WTC11 (cell line): ENCODE measurements around the gene AP5B1. TPM values are rescaled to one million over a fixed set of nuclear protein-coding genes. Genes with fewer than 3 reads are reported as not detected.

ENCODE experiments used
- ATAC-seq: fragments of 200-7000 bp; cut with Tn5 transposase; 2 replicates; pipeline ENCODE4 v1.10.0; 2021; ENCODE audit warnings: mild to moderate bottlenecking, moderate library complexity
- CTCF ChIA-PET: fragments of 300-600 bp; sonication (Branson Sonifier 250); formaldehyde crosslinking; loops from one replicate; lab custom pipeline; 2021; ENCODE audit warnings: antibody characterized with exemption; lab: Charles Lee
- POLR2A ChIA-PET: fragments of 350-600 bp; sonication (Branson Sonifier 250); formaldehyde crosslinking; loops from one replicate; lab custom pipeline; 2021; ENCODE audit warnings: antibody characterized with exemption; lab: Charles Lee
- DNase-seq: peaks from one replicate; pipeline ENCODE4 v3.0.0; 2021; ENCODE audit warnings: low spot score
- H3K27ac Mint-ChIP-seq: 2 replicates; pipeline ENCODE4 v1.8.0; 2021; ENCODE audit warnings: mixed read lengths
- H3K27me3 Mint-ChIP-seq: 2 replicates; pipeline ENCODE4 v1.8.0; 2021; ENCODE audit warnings: low read depth, mild to moderate bottlenecking, moderate library complexity, mixed read lengths
- H3K36me3 Mint-ChIP-seq: 2 replicates; pipeline ENCODE4 v1.8.0; 2021; ENCODE audit warnings: mixed read lengths
- H3K4me1 Mint-ChIP-seq: 2 replicates; pipeline ENCODE4 v1.8.0; 2022; ENCODE audit warnings: mixed read lengths
- H3K4me3 Mint-ChIP-seq: 2 replicates; pipeline ENCODE4 v1.8.0; 2021; ENCODE audit warnings: mild to moderate bottlenecking, moderate library complexity, mixed read lengths
- H3K9me3 Mint-ChIP-seq: 2 replicates; pipeline ENCODE4 v1.8.0; 2021; ENCODE audit warnings: mixed read lengths
- ESRRA ChIP-seq: sonication (generic); formaldehyde crosslinking; IDR thresholded peaks from 2 replicates; pipeline ENCODE4 v1.8.1; 2022; ENCODE audit warnings: mild to moderate bottlenecking, missing genetic modification reagents, borderline replicate concordance
- FOXP1 ChIP-seq: sonication (generic); formaldehyde crosslinking; IDR thresholded peaks from 2 replicates; pipeline ENCODE4 v1.8.0; 2022; ENCODE audit warnings: missing genetic modification reagents, mild to moderate bottlenecking, moderate library complexity, borderline replicate concordance
- GABPB1 ChIP-seq: sonication (generic); formaldehyde crosslinking; IDR thresholded peaks from 2 replicates; pipeline ENCODE4 v1.8.1; 2023; ENCODE audit warnings: mild to moderate bottlenecking, missing genetic modification reagents
- GTF2I ChIP-seq: fragments of 250-450 bp; sonication (Bioruptor Pico); conservative IDR thresholded peaks from 2 replicates; pipeline ENCODE4 v1.4.0; 2021; ENCODE audit warnings: mild to moderate bottlenecking
- NR1H2 ChIP-seq: sonication (generic); formaldehyde crosslinking; IDR thresholded peaks from 2 replicates; pipeline ENCODE4 v1.9.0; 2021; ENCODE audit warnings: mild to moderate bottlenecking, moderate library complexity, missing genetic modification reagents
- RORB ChIP-seq: fragments of 250-450 bp; sonication (Bioruptor Pico); IDR thresholded peaks from 2 replicates; pipeline ENCODE4 v1.9.0; 2021; ENCODE audit warnings: mild to moderate bottlenecking
- SP1 ChIP-seq: sonication (generic); formaldehyde crosslinking; conservative IDR thresholded peaks from 2 replicates; pipeline ENCODE4 v1.8.1; 2022; ENCODE audit warnings: missing genetic modification reagents
- ZNF121 ChIP-seq: sonication (generic); formaldehyde crosslinking; IDR thresholded peaks from 2 replicates; pipeline ENCODE4 v1.8.0; 2023; ENCODE audit warnings: missing genetic modification reagents
- ZNF317 ChIP-seq: sonication (generic); formaldehyde crosslinking; IDR thresholded peaks from 2 replicates; pipeline ENCODE4 v1.8.1; 2023; ENCODE audit warnings: low read depth, mild to moderate bottlenecking, moderate library complexity, missing genetic modification reagents, borderline replicate concordance
- ZNF423 ChIP-seq: fragments of 250-450 bp; sonication (Bioruptor Pico); IDR thresholded peaks from 2 replicates; pipeline ENCODE4 v2.1.2; 2022; ENCODE audit warnings: mild to moderate bottlenecking, moderate library complexity
- total RNA-seq: library from RNA; stranded (reverse); gene quantifications from 3 replicates; pipeline ENCODE4 v1.2.3, GENCODE V29; 2021
- TF ChIP-seq, protein P1 (sequence below): sonication (generic); formaldehyde crosslinking; IDR thresholded peaks from 2 replicates; pipeline ENCODE4 v1.8.0; 2022; ENCODE audit warnings: mild to moderate bottlenecking, missing genetic modification reagents
- TF ChIP-seq, protein P2 (sequence below): sonication (generic); formaldehyde crosslinking; IDR thresholded peaks from 2 replicates; pipeline ENCODE4 v1.8.1; 2023; ENCODE audit warnings: mild to moderate bottlenecking, missing genetic modification reagents, moderate library complexity
- TF ChIP-seq, protein P3 (sequence below): fragments of 250-450 bp; sonication (Bioruptor Pico); IDR thresholded peaks from 2 replicates; pipeline ENCODE4 v1.9.0; 2021; ENCODE audit warnings: mild to moderate bottlenecking, borderline replicate concordance
- TF ChIP-seq, protein P4 (sequence below): fragments of 200-600 bp; IDR thresholded peaks from 2 replicates; pipeline ENCODE4 v1.8.0; 2022; ENCODE audit warnings: antibody characterized with exemption

The AP5B1 gene
- total RNA-seq, 1 experiment from 2014 or later: 17.2 TPM

DNA sequence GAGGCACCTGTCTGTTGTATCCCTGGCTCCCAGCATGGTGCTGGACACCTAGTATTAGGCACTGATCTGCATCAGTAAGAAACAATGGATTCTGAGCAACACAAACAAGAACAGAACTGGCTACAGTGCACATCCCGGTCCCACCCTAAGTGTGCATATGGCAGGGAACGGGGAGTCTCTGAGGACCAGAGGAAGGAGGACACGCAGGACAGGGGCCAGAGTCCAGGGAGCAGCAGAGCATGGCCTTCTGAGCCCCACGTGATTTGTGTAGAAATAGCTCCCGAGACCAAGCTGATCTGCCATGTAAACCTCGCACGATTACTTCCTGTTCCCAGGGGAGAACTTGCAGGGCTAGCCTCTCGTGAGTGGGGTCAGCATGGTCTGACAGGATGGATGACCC, 40.3 kb upstream of the AP5B1 start (continued):
- TF ChIP-seq RORB (CRISPR knock-in tag): no peak
- TF ChIP-seq, all 79 proteins: peak for 0

DNA sequence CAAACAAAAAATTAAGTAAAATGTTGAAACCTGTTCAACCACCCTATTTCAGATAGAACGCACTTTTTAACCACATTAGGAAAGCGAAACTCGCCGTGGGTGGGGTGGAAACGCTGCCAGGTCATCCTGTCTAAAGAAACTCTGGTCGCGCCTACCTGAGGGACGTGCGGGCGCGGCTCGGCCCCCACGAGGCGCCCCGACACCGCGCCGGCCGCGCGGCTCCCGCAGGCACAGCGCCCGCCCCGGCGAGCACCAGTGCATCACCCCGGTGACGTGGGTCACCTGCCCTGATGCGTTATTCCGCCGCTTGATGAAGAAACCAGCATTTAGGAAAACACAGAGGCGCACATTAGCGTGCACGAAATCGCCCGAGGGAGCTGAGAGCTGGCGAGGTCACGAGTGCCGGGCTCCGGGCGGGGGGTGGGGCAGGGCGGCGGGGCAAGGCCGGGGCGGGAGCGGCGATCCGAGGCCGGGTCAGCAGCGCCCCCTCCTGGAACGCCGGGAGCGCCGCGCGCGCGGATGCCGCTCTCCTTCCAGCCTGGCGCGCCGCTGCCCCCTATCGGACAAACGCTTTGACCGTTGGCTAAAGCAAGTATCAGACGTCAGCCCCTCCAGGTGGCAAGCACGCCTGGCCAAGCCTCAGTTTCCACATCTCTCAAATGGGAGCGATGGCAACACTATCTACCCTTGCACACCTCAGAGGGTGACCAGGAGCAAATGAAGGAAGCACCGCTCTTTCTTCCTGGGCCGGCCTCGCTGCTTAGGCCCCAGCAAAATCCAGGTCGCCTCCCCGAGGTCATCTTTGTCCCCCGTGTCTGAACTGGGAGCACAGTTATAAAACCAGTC, 37.3 kb upstream of the AP5B1 start:
- ChIA-PET POLR2A (interaction anchor here (0.7 kb wide), 1 partner anchor 54 kb away, joined by 4 read pairs; no protein-coding TSS in a partner anchor), CTCF (interaction anchor here (0.6 to 6.2 kb wide), 20 partner anchors 15 to 234 kb away, joined by 3 to 159 read pairs (median 6); partner anchors contain the start of genes AP5B1, FIBP, KAT5 and MUS81)
- H3K36me3 Mint-ChIP-seq: no peaks in the 10 kb centered on the region
- DNase-seq (peak; percentile 96), ATAC-seq (peak; percentile 87)
- H3K4me1 Mint-ChIP-seq: 0 out of 2 replicates have a peak, but pooled peaks cover 5% of the 10 kb centered on the region
- no peak for TF ChIP-seq ESRRA (CRISPR knock-in tag)
- TF ChIP-seq, protein P1, sequence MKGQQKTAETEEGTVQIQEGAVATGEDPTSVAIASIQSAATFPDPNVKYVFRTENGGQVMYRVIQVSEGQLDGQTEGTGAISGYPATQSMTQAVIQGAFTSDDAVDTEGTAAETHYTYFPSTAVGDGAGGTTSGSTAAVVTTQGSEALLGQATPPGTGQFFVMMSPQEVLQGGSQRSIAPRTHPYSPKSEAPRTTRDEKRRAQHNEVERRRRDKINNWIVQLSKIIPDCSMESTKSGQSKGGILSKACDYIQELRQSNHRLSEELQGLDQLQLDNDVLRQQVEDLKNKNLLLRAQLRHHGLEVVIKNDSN (CRISPR knock-in tag): peak; percentile 16; the same call in 1 of the 2 replicates
- peak; percentile 19; the same call in 1 of the 2 replicates for TF ChIP-seq SP1 (CRISPR knock-in tag)
- TF ChIP-seq, protein P2, sequence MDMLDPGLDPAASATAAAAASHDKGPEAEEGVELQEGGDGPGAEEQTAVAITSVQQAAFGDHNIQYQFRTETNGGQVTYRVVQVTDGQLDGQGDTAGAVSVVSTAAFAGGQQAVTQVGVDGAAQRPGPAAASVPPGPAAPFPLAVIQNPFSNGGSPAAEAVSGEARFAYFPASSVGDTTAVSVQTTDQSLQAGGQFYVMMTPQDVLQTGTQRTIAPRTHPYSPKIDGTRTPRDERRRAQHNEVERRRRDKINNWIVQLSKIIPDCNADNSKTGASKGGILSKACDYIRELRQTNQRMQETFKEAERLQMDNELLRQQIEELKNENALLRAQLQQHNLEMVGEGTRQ: peak; percentile 71
- peak; percentile 68; the same call in 1 of the 2 replicates for TF ChIP-seq ZNF121
- TF ChIP-seq FOXP1 (CRISPR knock-in tag): 0 out of 2 replicates have a peak, but pooled peaks have one; percentile 10
- peak; percentile 97 for TF ChIP-seq GTF2I
- TF ChIP-seq GABPB1 (CRISPR knock-in tag): peak; percentile 38; the same call in 1 of the 2 replicates
- TF ChIP-seq, protein P3, sequence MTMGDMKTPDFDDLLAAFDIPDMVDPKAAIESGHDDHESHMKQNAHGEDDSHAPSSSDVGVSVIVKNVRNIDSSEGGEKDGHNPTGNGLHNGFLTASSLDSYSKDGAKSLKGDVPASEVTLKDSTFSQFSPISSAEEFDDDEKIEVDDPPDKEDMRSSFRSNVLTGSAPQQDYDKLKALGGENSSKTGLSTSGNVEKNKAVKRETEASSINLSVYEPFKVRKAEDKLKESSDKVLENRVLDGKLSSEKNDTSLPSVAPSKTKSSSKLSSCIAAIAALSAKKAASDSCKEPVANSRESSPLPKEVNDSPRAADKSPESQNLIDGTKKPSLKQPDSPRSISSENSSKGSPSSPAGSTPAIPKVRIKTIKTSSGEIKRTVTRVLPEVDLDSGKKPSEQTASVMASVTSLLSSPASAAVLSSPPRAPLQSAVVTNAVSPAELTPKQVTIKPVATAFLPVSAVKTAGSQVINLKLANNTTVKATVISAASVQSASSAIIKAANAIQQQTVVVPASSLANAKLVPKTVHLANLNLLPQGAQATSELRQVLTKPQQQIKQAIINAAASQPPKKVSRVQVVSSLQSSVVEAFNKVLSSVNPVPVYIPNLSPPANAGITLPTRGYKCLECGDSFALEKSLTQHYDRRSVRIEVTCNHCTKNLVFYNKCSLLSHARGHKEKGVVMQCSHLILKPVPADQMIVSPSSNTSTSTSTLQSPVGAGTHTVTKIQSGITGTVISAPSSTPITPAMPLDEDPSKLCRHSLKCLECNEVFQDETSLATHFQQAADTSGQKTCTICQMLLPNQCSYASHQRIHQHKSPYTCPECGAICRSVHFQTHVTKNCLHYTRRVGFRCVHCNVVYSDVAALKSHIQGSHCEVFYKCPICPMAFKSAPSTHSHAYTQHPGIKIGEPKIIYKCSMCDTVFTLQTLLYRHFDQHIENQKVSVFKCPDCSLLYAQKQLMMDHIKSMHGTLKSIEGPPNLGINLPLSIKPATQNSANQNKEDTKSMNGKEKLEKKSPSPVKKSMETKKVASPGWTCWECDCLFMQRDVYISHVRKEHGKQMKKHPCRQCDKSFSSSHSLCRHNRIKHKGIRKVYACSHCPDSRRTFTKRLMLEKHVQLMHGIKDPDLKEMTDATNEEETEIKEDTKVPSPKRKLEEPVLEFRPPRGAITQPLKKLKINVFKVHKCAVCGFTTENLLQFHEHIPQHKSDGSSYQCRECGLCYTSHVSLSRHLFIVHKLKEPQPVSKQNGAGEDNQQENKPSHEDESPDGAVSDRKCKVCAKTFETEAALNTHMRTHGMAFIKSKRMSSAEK (CRISPR knock-in tag): no peak
- TF ChIP-seq ZNF317 (CRISPR knock-in tag): no peak
- TF ChIP-seq ZNF423 (CRISPR knock-in tag): peak; percentile 15; the same call in 1 of the 2 replicates
- TF ChIP-seq, protein P4, sequence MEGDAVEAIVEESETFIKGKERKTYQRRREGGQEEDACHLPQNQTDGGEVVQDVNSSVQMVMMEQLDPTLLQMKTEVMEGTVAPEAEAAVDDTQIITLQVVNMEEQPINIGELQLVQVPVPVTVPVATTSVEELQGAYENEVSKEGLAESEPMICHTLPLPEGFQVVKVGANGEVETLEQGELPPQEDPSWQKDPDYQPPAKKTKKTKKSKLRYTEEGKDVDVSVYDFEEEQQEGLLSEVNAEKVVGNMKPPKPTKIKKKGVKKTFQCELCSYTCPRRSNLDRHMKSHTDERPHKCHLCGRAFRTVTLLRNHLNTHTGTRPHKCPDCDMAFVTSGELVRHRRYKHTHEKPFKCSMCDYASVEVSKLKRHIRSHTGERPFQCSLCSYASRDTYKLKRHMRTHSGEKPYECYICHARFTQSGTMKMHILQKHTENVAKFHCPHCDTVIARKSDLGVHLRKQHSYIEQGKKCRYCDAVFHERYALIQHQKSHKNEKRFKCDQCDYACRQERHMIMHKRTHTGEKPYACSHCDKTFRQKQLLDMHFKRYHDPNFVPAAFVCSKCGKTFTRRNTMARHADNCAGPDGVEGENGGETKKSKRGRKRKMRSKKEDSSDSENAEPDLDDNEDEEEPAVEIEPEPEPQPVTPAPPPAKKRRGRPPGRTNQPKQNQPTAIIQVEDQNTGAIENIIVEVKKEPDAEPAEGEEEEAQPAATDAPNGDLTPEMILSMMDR: peak; percentile 100
- no peak for TF ChIP-seq NR1H2
- TF ChIP-seq, all 79 proteins: peak for 9
- Mint-ChIP-seq H3K9me3 (0 out of 2 replicates have a peak, but pooled peaks cover 3% of the 10 kb centered on the region), H3K27ac (no peak overlapping the region), H3K27me3 (peaks cover 15% of the 10 kb centered on the region), H3K4me3 (peak overlapping the region; percentile 72)
